C4-2B (cell line): ENCODE measurements around the gene PFKFB3.

Experiments used
- ZFX ChIP-seq: fragments of 450-650 bp; IDR thresholded peaks from 2 replicates; pipeline ENCODE4 v1.6.1; 2017
- TF ChIP-seq, protein P1 (sequence below): fragments of 450-650 bp; conservative IDR thresholded peaks from 2 replicates; pipeline ENCODE4 v1.5.1; 2017; ENCODE audit warnings: mild to moderate bottlenecking

DNA sequence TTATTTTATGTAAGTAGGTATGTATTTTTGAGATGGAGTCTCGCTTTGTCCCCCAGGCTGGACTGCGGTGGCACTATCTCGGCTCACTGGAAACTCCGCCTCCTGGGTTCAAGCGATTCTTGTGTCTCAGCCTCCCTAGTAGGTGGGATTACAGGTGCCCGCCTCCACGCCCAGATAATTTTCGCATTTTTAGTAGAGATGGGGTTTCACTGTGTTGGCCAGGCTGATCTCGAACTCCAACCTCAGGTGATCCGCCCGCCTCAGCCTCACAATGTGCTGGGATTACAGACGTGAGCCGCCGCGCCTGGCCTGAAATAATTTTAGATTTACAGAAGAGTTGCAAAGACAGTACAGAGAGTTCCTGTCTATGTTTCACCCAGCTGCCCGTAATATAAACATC is 37.5 kb downstream of the PFKFB3 start:
- TF ChIP-seq, protein P1, sequence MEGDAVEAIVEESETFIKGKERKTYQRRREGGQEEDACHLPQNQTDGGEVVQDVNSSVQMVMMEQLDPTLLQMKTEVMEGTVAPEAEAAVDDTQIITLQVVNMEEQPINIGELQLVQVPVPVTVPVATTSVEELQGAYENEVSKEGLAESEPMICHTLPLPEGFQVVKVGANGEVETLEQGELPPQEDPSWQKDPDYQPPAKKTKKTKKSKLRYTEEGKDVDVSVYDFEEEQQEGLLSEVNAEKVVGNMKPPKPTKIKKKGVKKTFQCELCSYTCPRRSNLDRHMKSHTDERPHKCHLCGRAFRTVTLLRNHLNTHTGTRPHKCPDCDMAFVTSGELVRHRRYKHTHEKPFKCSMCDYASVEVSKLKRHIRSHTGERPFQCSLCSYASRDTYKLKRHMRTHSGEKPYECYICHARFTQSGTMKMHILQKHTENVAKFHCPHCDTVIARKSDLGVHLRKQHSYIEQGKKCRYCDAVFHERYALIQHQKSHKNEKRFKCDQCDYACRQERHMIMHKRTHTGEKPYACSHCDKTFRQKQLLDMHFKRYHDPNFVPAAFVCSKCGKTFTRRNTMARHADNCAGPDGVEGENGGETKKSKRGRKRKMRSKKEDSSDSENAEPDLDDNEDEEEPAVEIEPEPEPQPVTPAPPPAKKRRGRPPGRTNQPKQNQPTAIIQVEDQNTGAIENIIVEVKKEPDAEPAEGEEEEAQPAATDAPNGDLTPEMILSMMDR: no peak
- no peak for TF ChIP-seq ZFX
